M059J (cell line): Measurements from ENCODE around the gene MRTO4. TPM values are rescaled to one million over a fixed set of nuclear protein-coding genes. Genes with fewer than 3 reads are reported as not detected.
"Not testable (repeated sequence)": the region's sequence is repeated elsewhere in the genome, so short reads cannot be mapped to it uniquely, and the experiment has no call there.

ENCODE experiments used
- DNase-seq: peaks from one replicate; pipeline ENCODE4 v3.0.0-alpha.2; 2012; ENCODE audit warnings: low read depth
- total RNA-seq: library from RNA; depleted of rRNA; stranded (reverse); fragments of >200 nt; shearing (Covaris generic); gene quantifications from 2 replicates; pipeline ENCODE4 v1.2.3, GENCODE V29; 2014

Gene MRTO4
- total RNA-seq, 1 experiment from 2014 or later = 35.0 TPM

DNA sequence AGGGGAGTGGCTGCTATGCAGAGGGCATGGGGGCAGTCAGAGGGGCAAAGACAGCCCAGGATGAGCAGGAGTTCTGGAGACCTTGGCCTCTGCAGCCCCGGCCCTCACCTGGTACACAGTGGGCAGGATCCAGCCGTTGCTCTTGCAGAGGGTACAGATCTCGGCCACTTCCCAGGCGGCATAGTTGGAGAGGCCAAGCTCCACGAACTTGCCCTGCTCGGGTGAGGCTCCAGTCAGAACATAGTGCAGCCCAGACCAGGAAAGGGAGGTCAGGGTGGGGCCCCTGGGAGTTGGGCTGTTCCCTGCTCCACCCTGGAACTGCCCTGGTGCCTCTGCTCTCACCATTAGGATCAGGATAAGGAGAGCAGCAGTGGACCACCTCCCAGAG is 18.7 kb downstream of the MRTO4 start:
- not testable (repeated sequence) for DNase-seq

DNA sequence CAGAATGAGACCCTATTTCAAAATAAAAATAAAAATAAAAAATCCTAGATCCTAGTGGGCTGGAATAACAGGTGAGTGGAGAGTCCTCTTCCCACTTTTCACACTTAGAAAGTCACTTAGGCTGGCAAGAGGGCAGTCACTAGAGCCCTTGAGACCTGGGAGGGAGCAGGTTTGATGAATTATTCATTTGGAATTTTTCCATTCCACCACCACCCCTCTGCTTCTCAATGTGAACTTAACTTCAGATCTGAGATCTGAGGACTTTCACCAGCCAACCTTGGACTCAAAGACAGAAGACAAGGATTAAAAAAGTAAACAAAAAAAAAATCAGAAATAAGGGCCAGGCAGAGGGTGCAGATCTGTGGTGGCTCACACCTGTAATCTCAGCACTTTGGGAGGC is 20.5 kb downstream of the MRTO4 start:
- no peak for DNase-seq

DNA sequence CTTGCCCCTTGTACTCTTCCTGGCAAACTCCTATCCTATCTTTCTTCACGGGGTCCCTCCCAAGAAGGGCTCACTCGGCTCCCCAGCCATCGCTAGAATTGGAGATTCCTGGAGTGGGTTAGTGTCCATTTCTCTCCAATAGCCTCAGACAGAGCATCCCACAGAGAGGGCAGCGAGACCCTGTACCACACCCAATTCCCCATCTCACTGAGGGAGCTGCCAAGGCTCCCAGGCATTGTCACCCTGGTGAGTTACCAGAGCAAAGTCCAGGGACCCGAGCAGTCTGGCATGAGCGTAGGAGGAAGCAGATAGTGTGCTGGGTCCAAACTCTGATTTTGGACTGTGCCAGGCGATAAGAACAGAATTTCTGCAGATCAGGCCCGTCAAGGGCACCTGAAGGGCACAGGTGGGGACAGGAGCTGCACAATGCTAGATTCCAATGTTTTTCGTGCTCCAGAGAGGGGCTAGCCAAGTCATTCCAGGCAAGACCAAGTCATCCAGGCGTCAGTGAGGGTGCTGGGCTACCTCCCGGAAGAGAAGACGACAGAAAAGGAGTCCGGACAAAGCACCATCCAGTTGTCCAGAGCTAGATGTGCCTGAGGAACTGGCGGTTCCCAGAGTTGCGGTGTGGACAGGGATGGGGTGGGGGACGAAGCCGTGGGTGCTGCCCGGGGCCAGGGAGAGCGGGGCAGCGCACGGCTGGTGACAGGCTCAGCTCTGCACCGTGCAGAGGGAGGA is 21.7 kb downstream of the MRTO4 start:
- no peak for DNase-seq

DNA sequence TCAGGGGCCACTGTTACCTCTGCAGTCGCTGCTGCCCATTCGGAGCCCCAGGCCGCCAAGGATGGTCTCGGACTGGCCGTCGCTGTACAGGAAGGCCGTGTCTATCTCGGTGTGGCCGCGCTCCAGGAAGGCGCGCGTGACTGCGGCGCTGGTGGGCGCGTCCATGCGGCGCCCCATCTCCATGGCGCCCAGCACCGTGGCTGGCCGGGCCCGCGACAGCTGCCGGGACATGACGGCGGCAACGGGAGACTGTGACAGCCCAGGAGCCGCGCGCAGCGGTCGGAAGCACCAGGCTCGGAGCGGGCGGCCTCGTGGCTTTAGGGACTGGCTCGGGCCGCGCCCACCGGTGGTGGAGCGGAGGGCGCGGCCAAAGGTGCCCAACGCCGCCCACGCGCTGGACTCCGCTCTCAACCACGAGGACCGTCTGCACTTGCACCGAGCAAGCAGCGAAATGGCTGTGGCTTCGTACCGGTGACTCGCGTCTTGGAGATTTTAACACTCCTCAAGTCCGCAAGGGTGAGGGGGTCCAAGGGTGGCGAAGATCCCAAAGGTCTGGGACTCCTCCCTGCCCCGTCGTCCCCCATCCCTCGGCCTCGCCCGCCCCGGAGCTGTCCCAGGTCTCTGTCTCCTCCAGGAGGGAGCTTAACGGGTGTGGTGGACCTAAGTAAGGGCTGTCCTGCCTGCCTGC is 22.4 kb downstream of the MRTO4 start:
- not testable (repeated sequence) for DNase-seq

DNA sequence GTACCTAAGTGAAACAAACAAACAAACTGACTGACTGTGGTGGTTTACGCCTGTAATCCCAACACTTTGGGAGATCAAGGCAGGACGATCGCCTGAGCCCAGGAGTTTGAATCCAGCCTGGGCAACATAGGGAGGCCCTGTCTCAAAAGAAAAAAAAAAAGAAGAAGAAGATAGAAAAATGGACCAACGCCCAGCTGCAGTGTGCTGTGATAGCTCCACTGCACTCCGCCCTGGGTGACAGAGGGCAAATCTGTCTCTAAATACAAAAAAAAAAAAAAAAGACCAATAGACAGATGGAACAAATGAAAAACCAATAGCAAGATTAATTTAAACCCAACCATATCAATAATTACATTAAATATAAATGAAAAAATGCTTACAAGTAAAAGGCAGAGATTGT is 23.0 kb downstream of the MRTO4 start:
- DNase-seq = no peak

DNA sequence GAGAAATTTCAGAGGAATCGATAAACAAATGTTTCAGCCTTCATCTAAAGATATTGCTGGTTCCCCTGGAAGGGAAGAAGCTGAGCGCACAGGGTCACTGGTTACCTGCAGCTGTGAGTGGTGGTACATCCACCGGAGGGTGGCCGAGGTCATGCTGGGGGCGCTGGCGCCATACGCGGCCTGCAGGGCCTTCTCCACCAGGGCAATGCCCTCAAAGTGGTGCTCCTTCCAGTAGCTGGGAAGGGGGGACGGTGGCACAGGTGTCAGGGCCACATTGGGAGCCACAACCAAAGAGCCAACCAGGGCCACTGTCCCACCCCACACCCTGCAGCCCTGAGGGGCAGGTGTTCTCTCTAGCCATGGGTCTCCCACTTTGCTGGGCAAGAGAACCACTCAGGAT is 32.3 kb downstream of the MRTO4 start:
- no peak for DNase-seq

DNA sequence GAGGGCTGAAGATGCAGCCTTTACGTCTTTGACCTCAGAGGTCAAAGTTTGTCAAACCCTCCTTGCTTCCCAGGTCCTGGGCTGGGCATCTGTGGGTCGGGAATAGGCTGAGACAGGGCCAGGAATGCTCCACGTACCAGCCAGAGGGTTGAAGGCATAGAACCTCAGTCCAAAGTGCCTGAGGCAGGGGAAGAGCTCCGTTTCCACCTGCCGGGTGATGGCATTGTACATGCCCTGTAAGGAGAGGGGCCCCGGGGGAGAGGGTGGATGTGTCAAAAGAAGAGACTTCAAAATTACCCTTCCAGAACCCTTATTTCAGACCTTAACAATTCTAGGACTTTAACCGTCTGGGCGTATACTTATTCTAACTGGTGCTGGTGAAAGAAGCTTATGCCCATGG is 33.3 kb downstream of the MRTO4 start:
- DNase-seq = no peak

DNA sequence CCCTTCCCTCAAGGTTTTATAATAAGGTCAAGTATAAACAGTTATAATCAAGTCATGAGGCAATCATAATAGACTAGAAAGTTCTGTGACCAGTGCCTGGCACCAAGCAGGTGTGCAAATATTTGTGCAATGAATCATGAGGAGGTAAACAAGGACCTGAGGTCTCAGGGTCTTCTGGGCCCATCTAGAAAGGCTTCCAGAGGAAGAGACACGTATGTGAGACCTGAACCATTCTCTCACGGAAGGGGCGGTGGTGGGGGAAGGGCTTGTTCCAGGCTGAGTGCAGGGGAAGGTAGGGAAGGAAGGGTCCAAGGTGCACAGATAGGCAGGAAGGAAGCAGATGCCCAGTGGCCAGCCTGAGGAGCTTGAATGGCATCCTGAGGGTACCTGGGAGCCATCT is 33.8 kb downstream of the MRTO4 start:
- not testable (repeated sequence) for DNase-seq

DNA sequence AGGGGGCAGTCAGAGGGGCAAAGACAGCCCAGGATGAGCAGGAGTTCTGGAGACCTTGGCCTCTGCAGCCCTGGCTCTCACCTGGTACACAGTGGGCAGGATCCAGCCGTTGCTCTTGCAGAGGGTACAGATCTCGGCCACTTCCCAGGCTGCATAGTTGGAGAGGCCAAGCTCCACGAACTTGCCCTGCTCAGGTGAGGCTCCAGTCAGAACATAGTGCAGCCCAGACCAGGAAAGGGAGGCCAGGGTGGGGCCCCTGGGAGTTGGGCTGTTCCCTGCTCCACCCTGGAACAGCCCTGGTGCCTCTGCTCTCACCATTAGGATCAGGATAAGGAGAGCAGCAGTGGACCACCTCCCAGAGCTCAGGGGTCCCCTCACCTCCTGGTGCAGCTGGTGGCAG is 34.2 kb downstream of the MRTO4 start:
- not testable (repeated sequence) for DNase-seq

DNA sequence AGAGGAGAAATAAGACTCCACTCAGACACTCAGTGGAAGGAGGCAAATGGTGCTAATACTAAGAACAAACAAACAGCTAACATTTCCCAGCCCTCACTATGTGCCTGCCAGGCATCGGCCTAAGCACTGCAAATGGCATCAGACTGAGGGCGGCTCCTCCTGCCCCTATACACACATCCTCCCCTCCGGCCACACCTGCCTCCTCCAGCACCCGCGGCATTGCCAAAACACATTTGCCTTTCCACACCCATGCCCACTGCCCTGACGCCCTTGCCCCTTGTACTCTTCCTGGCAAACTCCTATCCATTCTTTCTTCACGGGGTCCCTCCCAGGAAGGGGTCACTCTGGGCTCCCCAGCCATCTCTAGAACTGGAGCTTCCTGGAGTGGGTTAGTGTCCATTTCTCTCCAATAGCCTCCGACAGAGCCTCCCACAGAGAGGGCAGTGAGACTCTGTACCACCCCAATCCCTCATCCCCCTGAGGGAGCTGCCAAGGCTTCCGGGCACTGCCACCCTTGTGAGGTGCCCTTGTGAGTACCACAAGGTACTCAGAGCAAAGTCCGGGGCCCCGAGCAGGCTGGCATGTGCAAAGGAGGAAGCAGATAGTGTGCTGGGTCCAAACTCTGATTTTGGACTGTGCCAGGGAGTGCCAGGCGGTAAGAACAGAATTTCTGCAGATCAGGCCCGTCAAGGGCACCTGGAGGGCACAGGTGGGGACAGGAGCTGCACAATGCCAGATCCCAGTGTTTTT is 36.0 kb downstream of the MRTO4 start:
- no peak for DNase-seq

DNA sequence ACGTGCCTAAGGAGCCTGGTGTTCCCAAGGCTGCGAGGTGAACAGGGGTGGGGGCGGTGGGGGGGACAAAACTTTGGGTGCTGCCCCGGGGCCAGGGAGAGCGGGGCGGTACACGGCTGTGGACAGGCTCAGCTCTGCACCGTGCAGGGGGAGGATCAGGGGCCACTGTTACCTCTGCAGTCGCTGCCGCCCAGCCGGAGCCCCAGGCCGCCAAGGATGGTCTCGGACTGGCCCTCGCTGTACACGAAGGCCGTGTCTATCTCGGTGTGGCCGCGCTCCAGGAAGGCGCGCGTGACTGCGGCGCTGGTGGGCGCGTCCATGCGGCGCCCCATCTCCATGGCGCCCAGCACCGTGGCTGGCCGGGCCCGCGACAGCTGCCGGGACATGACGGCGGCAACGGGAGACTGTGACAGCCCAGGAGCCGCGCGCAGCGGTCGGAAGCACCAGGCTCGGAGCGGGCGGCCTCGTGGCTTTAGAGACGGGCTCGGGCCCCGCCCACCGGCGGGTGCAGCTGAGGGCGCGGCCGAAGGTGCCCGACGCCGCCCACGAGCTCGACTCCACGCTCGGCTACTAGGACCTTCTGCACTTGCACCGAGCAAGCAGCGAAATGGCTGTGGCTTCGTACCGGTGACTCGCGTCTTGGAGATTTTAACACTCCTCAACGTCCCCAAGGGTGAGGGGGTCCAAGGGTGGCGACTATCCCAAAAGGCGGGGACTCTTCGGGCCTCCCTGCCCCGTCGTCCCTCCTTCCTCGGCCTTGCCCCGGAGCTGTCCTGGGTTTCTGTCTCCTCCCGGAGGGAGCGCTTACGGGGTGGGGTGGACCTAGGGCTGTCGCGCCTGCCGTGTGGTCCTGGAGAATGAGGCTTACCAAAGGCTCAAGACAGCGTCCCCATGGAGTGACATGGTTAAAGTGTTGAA is 37.0 kb downstream of the MRTO4 start, which contains the start of gene AKR7A3:
Gene AKR7A3 (minus strand): TSS at position 447 of the 918 bp plus-strand sequence. CDS start 61 bp downstream, at position 386.
- DNase-seq = not testable (repeated sequence)

DNA sequence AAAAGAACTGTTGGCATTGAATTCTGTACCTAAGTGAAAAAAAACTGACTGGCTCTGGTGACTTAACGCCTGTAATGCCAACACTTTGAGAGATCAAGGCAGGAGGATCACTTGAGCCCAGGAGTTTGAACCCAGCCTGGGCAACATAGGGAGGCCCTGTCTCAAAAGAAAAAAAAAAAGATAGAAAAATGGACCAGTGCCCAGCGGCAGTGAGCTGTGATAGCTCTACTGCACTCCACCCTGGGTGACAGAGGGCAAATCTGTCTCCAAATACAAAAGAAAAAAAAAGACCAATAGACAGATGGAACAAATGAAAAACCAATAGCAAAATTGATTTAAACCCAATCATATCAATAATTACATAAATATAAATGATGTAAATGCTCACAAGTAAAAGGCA is 37.6 kb downstream of the MRTO4 start:
- no peak for DNase-seq

DNA sequence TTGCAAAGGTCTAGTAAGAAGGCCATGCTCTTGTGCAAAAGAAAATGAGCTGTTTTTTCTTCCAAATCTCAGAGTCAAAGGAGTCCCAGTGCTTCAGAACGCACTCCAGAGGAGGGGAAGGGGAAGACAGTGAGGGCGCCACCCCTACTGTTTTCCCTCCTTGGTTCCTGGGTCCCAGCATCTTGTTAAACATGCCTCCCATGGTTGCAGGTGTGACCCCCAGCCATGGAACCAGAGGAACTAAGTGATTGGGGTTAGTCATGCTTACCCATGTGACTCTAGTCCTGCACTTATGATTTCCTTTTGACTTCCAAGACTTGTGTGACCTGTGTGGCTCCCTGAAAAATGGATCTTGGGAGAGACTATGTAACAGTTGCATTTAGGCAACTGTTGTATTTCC is 43.0 kb downstream of the MRTO4 start:
- DNase-seq = no peak

DNA sequence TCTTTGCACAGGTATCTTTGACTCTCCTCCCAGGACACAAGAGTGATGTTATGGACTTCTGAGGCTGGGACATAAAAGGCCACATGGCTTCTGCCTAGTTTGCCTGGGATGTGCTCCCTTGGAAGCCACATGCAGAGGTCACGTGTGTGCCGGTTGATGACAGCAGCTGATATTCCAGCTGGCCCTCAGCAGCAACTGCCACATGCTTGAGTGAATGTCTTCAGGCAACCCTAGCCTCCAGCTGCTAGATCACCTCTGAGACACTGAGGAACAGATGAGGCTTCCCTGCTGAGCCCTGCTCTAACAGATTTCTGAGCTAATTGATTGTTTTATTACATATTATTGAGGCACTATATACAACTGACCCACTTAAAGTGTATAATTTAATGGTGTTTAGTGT is 48.6 kb downstream of the MRTO4 start:
- DNase-seq = no peak

DNA sequence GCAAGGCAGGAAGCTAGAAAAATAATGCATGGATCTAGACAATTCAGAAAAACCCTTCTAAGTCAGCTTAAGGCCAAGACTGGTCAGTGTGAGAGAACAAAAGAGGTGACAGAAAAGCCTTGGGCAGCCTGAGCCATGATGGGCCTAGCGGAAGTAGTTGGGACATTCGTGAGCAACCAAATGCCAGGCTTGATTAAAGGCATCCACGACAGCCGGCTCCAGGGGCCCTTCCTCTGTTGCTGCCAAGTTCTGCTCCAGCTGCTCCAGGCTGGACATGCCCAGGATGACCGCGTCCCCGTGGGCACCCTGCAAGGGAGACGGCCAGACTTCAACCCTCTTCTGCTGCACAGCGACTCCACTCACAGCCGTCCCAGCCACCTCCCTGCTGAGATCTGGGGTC is 52.5 kb downstream of the MRTO4 start:
- DNase-seq = not testable (repeated sequence)

DNA sequence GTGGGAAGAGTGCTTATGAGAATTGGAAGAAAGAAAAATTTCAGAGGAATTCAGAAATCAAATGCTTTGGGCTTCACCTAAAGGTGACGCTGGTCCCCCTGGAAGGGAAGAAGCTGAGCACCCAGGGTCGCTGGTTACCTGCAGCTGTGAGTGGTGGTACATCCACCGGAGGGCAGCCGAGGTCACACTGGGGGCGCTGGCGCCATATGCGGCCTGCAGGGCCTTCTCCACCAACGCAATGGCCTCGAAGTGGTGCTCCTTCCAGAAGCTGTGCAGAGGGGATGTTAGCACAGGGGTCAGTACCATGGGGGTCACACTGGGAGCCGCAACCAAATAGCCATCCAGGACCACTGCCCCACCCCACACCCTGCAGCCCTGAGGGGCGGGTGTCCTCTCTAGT is 54.3 kb downstream of the MRTO4 start:
- DNase-seq = no peak

DNA sequence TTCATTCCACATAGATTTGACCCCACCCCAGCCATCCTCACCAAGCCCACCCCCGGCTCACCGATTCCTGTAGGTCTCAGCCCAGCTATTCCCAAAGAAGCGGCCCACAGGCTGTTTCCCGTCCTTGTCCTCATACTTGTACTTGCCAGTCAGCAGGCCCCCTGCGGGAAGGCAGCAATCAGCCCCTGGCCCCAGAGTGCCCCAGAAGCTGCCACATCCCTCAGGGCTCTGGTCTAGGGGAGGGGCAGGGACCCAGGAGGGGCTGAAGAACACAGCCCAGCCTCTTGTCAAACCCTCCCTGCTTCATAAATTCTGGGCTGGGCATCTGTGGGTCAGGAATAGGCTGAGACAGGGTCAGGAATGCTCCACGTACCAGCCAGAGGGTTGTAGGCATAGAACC is 55.3 kb downstream of the MRTO4 start:
- no peak for DNase-seq

DNA sequence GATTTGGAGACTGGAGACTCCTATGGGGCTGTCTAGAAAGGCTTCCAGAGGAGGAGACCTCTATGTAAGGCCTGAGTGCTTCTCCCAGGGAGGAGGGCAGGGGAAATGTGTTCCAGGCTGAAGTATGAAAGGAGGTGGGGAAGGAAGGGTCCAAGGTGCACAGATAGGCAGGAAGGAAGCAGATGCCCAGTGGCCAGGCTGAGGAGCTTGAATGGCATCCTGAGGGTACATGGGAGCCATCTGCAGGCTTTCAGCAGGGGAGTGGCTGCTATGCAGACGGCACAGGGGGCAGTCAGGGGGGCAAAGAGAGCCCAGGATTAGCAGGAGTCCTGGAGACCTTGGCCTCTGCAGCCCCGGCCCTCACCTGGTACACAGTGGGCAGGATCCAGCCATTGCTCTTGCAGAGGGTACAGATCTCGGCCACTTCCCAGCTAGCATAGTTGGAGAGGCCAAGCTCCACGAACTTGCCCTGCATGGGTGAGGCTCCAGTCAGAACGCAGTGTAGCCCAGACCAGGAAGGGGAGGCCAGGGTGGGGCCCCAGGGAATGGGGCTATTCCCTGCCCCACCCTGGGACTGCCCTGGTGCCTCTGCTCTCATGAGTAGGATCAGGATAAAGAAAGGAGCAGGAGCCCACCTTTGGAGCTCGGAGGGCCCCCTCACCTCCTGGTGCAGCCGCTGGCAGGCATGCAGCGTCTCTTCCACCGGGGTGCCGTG is 56.3 kb downstream of the MRTO4 start:
- DNase-seq = no peak

DNA sequence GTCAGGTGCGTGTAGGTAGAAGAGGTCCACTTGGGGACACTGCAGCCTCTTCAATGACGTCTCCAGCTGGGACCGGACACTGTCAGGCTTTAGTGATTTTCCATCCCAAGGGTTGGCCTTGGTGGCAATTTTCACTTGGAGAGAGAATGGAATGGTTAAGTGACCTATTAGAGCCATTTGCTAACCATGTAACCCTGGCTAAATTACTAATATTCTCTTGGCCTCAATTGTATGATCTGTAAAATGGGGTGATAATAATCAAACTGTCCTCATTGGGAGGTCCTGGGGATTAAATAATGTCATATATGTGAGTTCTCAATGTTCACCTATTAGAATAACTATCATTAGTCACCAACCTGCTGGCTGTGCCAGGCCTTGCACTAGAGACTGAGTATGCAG is 56.9 kb downstream of the MRTO4 start:
- DNase-seq = no peak

DNA sequence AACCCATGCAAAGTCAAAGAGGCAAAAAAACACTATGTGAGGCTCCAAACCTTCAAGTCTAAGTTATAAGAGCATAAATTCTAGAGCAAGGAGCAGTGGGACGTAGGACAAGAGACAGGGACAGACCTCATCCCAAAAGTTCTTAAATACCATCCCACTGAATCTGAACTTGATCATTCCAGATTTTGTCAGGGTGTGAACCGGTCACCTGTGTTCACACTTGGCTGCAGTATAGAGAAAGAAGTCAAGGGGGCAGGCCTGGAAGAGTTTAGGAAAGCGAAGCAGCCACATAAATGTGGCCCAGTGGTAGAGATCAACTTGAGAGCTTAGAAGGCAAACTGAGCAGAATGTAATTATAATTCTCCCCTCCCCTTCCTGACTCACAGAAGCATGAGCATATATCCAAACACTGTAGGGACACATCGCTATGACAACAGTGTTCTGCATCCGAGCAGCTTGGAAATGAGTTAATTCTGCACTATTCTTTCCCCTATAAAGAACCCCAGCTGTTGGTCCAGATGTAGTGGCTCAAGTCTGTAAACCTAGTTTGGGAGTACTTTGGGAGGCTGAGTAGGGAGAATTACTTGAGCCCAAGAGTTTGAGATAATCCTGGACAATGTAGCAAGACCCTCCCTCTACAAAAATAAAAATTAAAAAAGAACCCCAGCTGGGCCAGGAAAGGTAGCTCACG is 57.7 kb downstream of the MRTO4 start:
- DNase-seq = peak; percentile 80
